AG04449 (cell line): ENCODE results near the gene SLC22A4.

Experiments
- CTCF ChIA-PET: fragments of 350-600 bp; formaldehyde crosslinking; extraction: SDS; loops from one replicate; lab custom pipeline; 2021; ENCODE audit warnings: antibody characterized with exemption; lab: Yijun Ruan, JAX
- POLR2A ChIA-PET: fragments of 400-600, 350-600 bp; formaldehyde crosslinking; extraction: SDS; loops from one replicate; lab custom pipeline; 2020; ENCODE audit warnings: antibody characterized with exemption, inconsistent platforms; lab: Yijun Ruan, JAX
- DNase-seq: peaks from one replicate; pipeline ENCODE4 v3.0.0-alpha.2; 2010; ENCODE audit warnings: low read depth, low spot score
- H3K4me3 ChIP-seq: 2 replicates; pipeline ENCODE4 v1.5.1; 2011; ENCODE audit warnings: low read depth, mild to moderate bottlenecking, control low read depth, low read length
- CTCF ChIP-seq: IDR thresholded peaks from one replicate; pipeline ENCODE4 v1.5.1; 2011; ENCODE audit warnings: mild to moderate bottlenecking, moderate library complexity, low read length, control low read depth, inconsistent platforms; ENCODE audit not compliant: insufficient read depth; ENCODE audit errors: missing control alignments

The SLC22A4 gene

GRCh38 chr5:132297211-132297940 lies 3.2 kb downstream of the SLC22A4 start:
- TF ChIP-seq CTCF, result no peak
- DNase-seq, result no peak
- ChIA-PET CTCF (interaction anchor here (0.8 kb wide), 1 partner anchor 59 kb away, joined by 3 read pairs; no protein-coding TSS in a partner anchor), POLR2A (no interaction called here)
- H3K4me3 ChIP-seq, result no peak overlapping the region

- H3K4me3 ChIP-seq, result no peak overlapping the region
- POLR2A ChIA-PET, result no interaction called here
- no peak for DNase-seq
- TF ChIP-seq CTCF, result no peak
- CTCF ChIA-PET, result no interaction called here
These were observed 4.4 kb downstream of the SLC22A4 start for GRCh38 chr5:132298298-132299212.

GRCh38 chr5:132299917-132300316 lies 5.7 kb downstream of the SLC22A4 start:
- DNase-seq, result no peak
- ChIA-PET POLR2A (no interaction called here), CTCF (interaction anchor here (0.7 to 1.5 kb wide), 3 partner anchors 9 to 61 kb away, joined by 3 to 5 read pairs (median 3); no protein-coding TSS in a partner anchor)
- no peak for TF ChIP-seq CTCF
- no peak overlapping the region for H3K4me3 ChIP-seq

- CTCF ChIA-PET, result interaction anchor here (0.7 to 1.5 kb wide), 2 partner anchors 9 to 62 kb away, joined by 3 to 5 read pairs; no protein-coding TSS in a partner anchor
- POLR2A ChIA-PET, result no interaction called here
- no peak overlapping the region for H3K4me3 ChIP-seq
- no peak for TF ChIP-seq CTCF
- no peak for DNase-seq
These were observed 6.6 kb downstream of the SLC22A4 start for GRCh38 chr5:132300577-132301343.

GRCh38 chr5:132301344-132302271 lies 7.4 kb downstream of the SLC22A4 start:
- ChIA-PET CTCF (no interaction called here), POLR2A (no interaction called here)
- DNase-seq, result no peak
- H3K4me3 ChIP-seq, result no peak overlapping the region
- TF ChIP-seq CTCF, result no peak
